HUDEP-2 (cell line): ENCODE data around the gene PITPNM2.
A peak's percentile ranks its signal among the peaks of the same experiment; 100 is the strongest.

Experiments used
- DNase-seq, 76 experiments: peaks; one replicate each; lab custom pipeline; 2025; ENCODE audit not compliant: unreplicated experiment in 76 of 76; lab: John Stamatoyannopoulos, UW

PITPNM2 gene

GRCh38 chr12:123145211-123145610, 5.7 kb downstream of the PITPNM2 start:
- DNase-seq: no peak

GRCh38 chr12:123143736-123144461, 7.0 kb downstream of the PITPNM2 start:
- DNase-seq: no peak

GRCh38 chr12:123142921-123143735, 7.8 kb downstream of the PITPNM2 start:
- DNase-seq: no peak

GRCh38 chr12:123142518-123142840, 8.4 kb downstream of the PITPNM2 start:
- no peak for DNase-seq

- DNase-seq: no peak
These were observed 9.0 kb downstream of the PITPNM2 start for GRCh38 chr12:123141615-123142517.

GRCh38 chr12:123140676-123141614, 9.9 kb downstream of the PITPNM2 start:
- no peak for DNase-seq

- no peak for DNase-seq
These were observed 10.8 kb downstream of the PITPNM2 start for GRCh38 chr12:123139926-123140675.

GRCh38 chr12:123135688-123136087, 15.2 kb downstream of the PITPNM2 start:
- DNase-seq: no peak

GRCh38 chr12:123134826-123135225, 16.1 kb downstream of the PITPNM2 start:
- no peak for DNase-seq

GRCh38 chr12:123134271-123134671, 16.6 kb downstream of the PITPNM2 start:
- DNase-seq: no peak

GRCh38 chr12:123133701-123134100, 17.2 kb downstream of the PITPNM2 start:
- no peak for DNase-seq

- DNase-seq: no peak
These were observed 17.8 kb downstream of the PITPNM2 start for GRCh38 chr12:123132951-123133619.

GRCh38 chr12:123131879-123132402, 18.9 kb downstream of the PITPNM2 start:
- no peak for DNase-seq

GRCh38 chr12:123131291-123131832, 19.5 kb downstream of the PITPNM2 start:
- DNase-seq: no peak

- no peak for DNase-seq
These were observed 21.3 kb downstream of the PITPNM2 start for GRCh38 chr12:123129621-123130020.

GRCh38 chr12:123127182-123127495, 23.8 kb downstream of the PITPNM2 start:
- no peak for DNase-seq

- peak in 20 of 76 experiments; percentile 5 to 70 (median 30) for DNase-seq
These were observed 24.4 kb downstream of the PITPNM2 start for GRCh38 chr12:123126294-123127181.
